ENCODE measurements around the gene SENP5.

DNA sequence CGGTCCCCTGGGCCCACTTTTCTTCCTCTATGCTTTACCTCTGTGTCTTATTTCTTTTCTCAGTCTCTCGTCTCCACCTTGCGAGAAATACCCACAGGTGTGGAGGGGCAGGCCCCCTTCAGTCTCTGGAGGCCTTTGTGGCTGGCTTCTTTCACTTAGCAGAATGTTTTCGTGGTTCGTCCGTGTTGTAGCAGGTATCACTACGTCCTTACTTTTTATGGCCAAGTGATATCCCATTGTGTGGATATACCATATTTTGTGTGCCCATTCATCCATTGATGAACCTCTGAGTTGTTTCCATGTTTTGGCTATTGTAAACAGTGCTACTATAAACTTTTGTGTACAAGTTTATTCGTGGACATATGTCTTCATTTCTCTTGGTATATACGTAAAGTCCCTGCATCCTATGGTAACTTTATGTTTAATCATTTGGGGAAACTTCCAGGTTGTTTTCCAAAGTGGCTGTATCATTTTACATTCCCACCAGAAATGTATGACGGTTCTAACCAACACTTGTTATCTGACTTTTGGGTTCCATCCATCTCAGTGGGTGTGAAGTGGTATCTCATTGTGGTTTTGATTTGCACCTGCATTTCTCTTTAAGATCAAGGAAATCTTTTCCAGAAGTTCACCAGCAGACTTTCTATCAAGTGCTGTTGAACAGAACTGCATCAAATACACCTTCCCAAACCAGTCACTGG, 95.4 kb downstream of the SENP5 start:
- TF ChIP-seq, protein P1, sequence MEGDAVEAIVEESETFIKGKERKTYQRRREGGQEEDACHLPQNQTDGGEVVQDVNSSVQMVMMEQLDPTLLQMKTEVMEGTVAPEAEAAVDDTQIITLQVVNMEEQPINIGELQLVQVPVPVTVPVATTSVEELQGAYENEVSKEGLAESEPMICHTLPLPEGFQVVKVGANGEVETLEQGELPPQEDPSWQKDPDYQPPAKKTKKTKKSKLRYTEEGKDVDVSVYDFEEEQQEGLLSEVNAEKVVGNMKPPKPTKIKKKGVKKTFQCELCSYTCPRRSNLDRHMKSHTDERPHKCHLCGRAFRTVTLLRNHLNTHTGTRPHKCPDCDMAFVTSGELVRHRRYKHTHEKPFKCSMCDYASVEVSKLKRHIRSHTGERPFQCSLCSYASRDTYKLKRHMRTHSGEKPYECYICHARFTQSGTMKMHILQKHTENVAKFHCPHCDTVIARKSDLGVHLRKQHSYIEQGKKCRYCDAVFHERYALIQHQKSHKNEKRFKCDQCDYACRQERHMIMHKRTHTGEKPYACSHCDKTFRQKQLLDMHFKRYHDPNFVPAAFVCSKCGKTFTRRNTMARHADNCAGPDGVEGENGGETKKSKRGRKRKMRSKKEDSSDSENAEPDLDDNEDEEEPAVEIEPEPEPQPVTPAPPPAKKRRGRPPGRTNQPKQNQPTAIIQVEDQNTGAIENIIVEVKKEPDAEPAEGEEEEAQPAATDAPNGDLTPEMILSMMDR (IDR thresholded peaks at IDR 0.05): no peak
- no peak for TF ChIP-seq POLR2A (IDR thresholded peaks at IDR 0.05)

Measured in tibial nerve (tissue), 3 donors.